H1 (cell line): ENCODE data around the gene HLF. TPM values are rescaled to one million over a fixed set of nuclear protein-coding genes. Genes with fewer than 3 reads are reported as not detected.
"Not testable (repeated sequence)": the region's sequence is repeated elsewhere in the genome, so short reads cannot be mapped to it uniquely, and the experiment has no call there.

Experiments
- CTCF ChIA-PET: fragments of 300-600 bp; sonication (Branson Sonifier 250); formaldehyde crosslinking; loops from one replicate; lab custom pipeline; 2021; ENCODE audit not compliant: partially characterized antibody; lab: Charles Lee
- POLR2A ChIA-PET: fragments of 300-600 bp; sonication (Branson Sonifier 250); formaldehyde crosslinking; loops from one replicate; lab custom pipeline; 2021; ENCODE audit warnings: inconsistent platforms; ENCODE audit not compliant: partially characterized antibody; lab: Charles Lee
- DNase-seq, 2 experiments: peaks; one replicate each; pipeline versions ENCODE4 v3.0.0 to v3.0.0-alpha.2; 2010 to 2022; ENCODE audit warnings: low spot score in 2 of 2, low read depth in 1 of 2, mixed read lengths in 1 of 2
- FAIRE-seq: peaks from 2 replicates; lab custom pipeline; 2011; peaks lifted over from hg19 to GRCh38; lab: Jason Lieb, UNC
- H2AFZ ChIP-seq: 2 replicates; pipeline ENCODE4 v1.8.1; 2012; ENCODE audit warnings: low read length, inconsistent platforms
- H2AK5ac ChIP-seq: 2 replicates; pipeline ENCODE4 v1.6.1; 2013; ENCODE audit warnings: low read depth, low read length
- H2BK120ac ChIP-seq: replicated peaks from 2 replicates; pipeline ENCODE3; 2013; ENCODE audit warnings: low read depth, low read length, inconsistent platforms
- H2BK12ac ChIP-seq: 2 replicates; pipeline ENCODE4 v1.6.1; 2013; ENCODE audit warnings: low read depth, low read length
- H2BK15ac ChIP-seq: 2 replicates; pipeline ENCODE4 v1.6.1; 2013; ENCODE audit warnings: low read length
- H2BK20ac ChIP-seq: 2 replicates; pipeline ENCODE4 v1.6.1; 2013; ENCODE audit warnings: low read length
- H2BK5ac ChIP-seq: 2 replicates; pipeline ENCODE4 v1.6.1; 2013; ENCODE audit warnings: low read depth, low read length
- H3K14ac ChIP-seq: 2 replicates; pipeline ENCODE4 v1.6.1; 2013; ENCODE audit warnings: inconsistent platforms; ENCODE audit not compliant: insufficient read length
- H3K18ac ChIP-seq: 2 replicates; pipeline ENCODE4 v1.6.1; 2013; ENCODE audit warnings: low read length; ENCODE audit errors: extremely low read depth
- H3K23ac ChIP-seq: 2 replicates; pipeline ENCODE4 v1.6.1; 2013; ENCODE audit warnings: inconsistent platforms; ENCODE audit not compliant: insufficient read length
- H3K23me2 ChIP-seq: 2 replicates; pipeline ENCODE4 v1.6.1; 2013; ENCODE audit warnings: low read depth, low read length
- H3K27ac ChIP-seq: 2 replicates; pipeline ENCODE4 v1.6.1; 2011; ENCODE audit warnings: low read depth, low read length, inconsistent platforms
- H3K27me3 ChIP-seq, 4 experiments: replicated peaks in 1 of 4; 1 replicate in 1 of 4; 2 replicates in 3 of 4; pipeline versions ENCODE4 v1.6.1 to v1.8.1; 2011 to 2013; ENCODE audit warnings: low read length in 3 of 4, mild to moderate bottlenecking in 3 of 4, inconsistent platforms in 2 of 4, mixed read lengths in 2 of 4, moderate library complexity in 1 of 4; ENCODE audit not compliant: control insufficient read depth in 3 of 4, insufficient read depth in 3 of 4; ENCODE audit errors: extremely low read depth in 1 of 4
- H3K36me3 ChIP-seq, 4 experiments: 2 replicates each; pipeline versions ENCODE4 v1.6.1 to v1.8.1; 2011 to 2013; ENCODE audit warnings: mild to moderate bottlenecking in 4 of 4, low read length in 3 of 4, moderate library complexity in 2 of 4, control low read depth in 1 of 4, inconsistent platforms in 1 of 4; ENCODE audit not compliant: insufficient read depth in 4 of 4, control insufficient read depth in 2 of 4
- H3K4ac ChIP-seq: replicated peaks from 2 replicates; pipeline ENCODE3; 2013; ENCODE audit warnings: low read length, low read depth, mixed read lengths, inconsistent platforms; ENCODE audit not compliant: insufficient read length
- H3K4me1 ChIP-seq, 4 experiments: replicated peaks in 1 of 4; 1 replicate in 1 of 4; 2 replicates in 3 of 4; pipeline versions ENCODE4 v1.6.1 to v1.8.1; 2011 to 2013; ENCODE audit warnings: low read length in 3 of 4, inconsistent platforms in 2 of 4, mixed read lengths in 1 of 4; ENCODE audit not compliant: insufficient read depth in 4 of 4, control insufficient read depth in 3 of 4
- H3K4me2 ChIP-seq, 2 experiments: 2 replicates each; pipeline versions ENCODE4 v1.6.1 to v1.8.1; 2011 to 2013; ENCODE audit warnings: low read depth in 2 of 2, low read length in 2 of 2, control low read depth in 1 of 2, inconsistent platforms in 1 of 2, mild to moderate bottlenecking in 1 of 2; ENCODE audit not compliant: insufficient read depth in 1 of 2
- H3K4me3 ChIP-seq, 4 experiments: fragments of 200-600, 300-600 bp in 1 of 4; sonication (generic), shearing (Covaris generic), sonication (Bioruptor Twin) in 1 of 4; 2 replicates each; pipeline versions ENCODE4 v1.5.1 to v1.8.1; 2011 to 2016; ENCODE audit warnings: low read length in 4 of 4, low read depth in 3 of 4, control low read depth in 2 of 4, inconsistent platforms in 2 of 4, mild to moderate bottlenecking in 2 of 4, mixed read lengths in 1 of 4, moderate library complexity in 1 of 4; ENCODE audit not compliant: insufficient read depth in 2 of 4; ENCODE audit errors: extremely low read depth in 1 of 4
- H3K56ac ChIP-seq: replicated peaks from 2 replicates; pipeline ENCODE3; 2013; ENCODE audit warnings: low read depth, mild to moderate bottlenecking, mixed read lengths, low read length, inconsistent platforms; ENCODE audit not compliant: insufficient read length
- H3K79me1 ChIP-seq: 2 replicates; pipeline ENCODE4 v1.6.1; 2013; ENCODE audit warnings: low read depth, low read length, control low read depth
- H3K79me2 ChIP-seq, 2 experiments: 2 replicates each; pipeline versions ENCODE4 v1.6.1 to v1.8.1; 2012 to 2013; ENCODE audit warnings: low read length in 2 of 2, mild to moderate bottlenecking in 2 of 2, inconsistent platforms in 1 of 2; ENCODE audit not compliant: insufficient read depth in 2 of 2, control insufficient read depth in 1 of 2
- H3K9ac ChIP-seq, 4 experiments: replicated peaks in 1 of 4; 1 replicate in 1 of 4; 2 replicates in 3 of 4; pipeline versions ENCODE4 v1.6.1 to v1.8.1; 2011 to 2013; ENCODE audit warnings: low read depth in 3 of 4, low read length in 3 of 4, control low read depth in 2 of 4, mild to moderate bottlenecking in 2 of 4, moderate library complexity in 2 of 4, inconsistent platforms in 1 of 4; ENCODE audit errors: extremely low read depth in 1 of 4
- H3K9me3 ChIP-seq, 2 experiments: 2 replicates each; pipeline versions ENCODE4 v1.6.1 to v1.8.1; 2012 to 2013; ENCODE audit warnings: mild to moderate bottlenecking in 2 of 2, moderate library complexity in 2 of 2, control low read depth in 1 of 2, inconsistent platforms in 1 of 2, low read depth in 1 of 2, low read length in 1 of 2, mixed read lengths in 1 of 2; ENCODE audit not compliant: insufficient read depth in 2 of 2
- H4K20me1 ChIP-seq, 2 experiments: replicated peaks in 1 of 2; 2 replicates each; pipeline versions ENCODE3 to v1.8.1; 2011 to 2013; ENCODE audit warnings: inconsistent platforms in 2 of 2, low read length in 2 of 2, mild to moderate bottlenecking in 1 of 2; ENCODE audit not compliant: insufficient read depth in 2 of 2, control insufficient read depth in 1 of 2
- H4K5ac ChIP-seq: 2 replicates; pipeline ENCODE4 v1.6.1; 2013; ENCODE audit warnings: low read length, low read depth, mixed read lengths, inconsistent platforms; ENCODE audit not compliant: insufficient read length
- H4K8ac ChIP-seq: 2 replicates; pipeline ENCODE4 v1.8.0; 2013; ENCODE audit warnings: mild to moderate bottlenecking, moderate library complexity, low read length, inconsistent platforms; ENCODE audit not compliant: insufficient read depth; ENCODE audit errors: extremely low read depth
- H4K91ac ChIP-seq: replicated peaks from 2 replicates; pipeline ENCODE3; 2013; ENCODE audit warnings: low read length, mixed read lengths, inconsistent platforms; ENCODE audit not compliant: insufficient read length
- WGBS, 2 experiments: shearing (Covaris generic) in 1 of 2; methylation state at CpG; one replicate each; pipeline versions ENCODE4 v1.1.6 to v1.1.7; 2013 to 2015; ENCODE audit warnings: low lambda C conversion rate in 2 of 2, mixed read lengths in 2 of 2, inconsistent platforms in 1 of 2, low coverage in 1 of 2, missing lambda C conversion rate in 1 of 2; ENCODE audit not compliant: insufficient replicate concordance in 2 of 2, insufficient coverage in 1 of 2, insufficient read length in 1 of 2; ENCODE audit errors: extremely low coverage in 1 of 2, missing lambda C conversion rate in 1 of 2; 5-methylcytosine and 5-hydroxymethylcytosine counted together
- polyA plus RNA-seq, 7 experiments: library from polyadenylated mRNA; depleted of rRNA in 3 of 7; stranded (reverse) in 5 of 7; unstranded in 2 of 7; fragments of >200 nt in 5 of 7; fragments of 200-250 nt in 2 of 7; gene quantifications; 1 replicate in 5 of 7; 2 replicates in 1 of 7; 4 replicates in 1 of 7; pipeline versions ENCODE4 v1.2.1 to v1.2.3, GENCODE V29; 2011 to 2013; ENCODE audit warnings: missing spikeins in 2 of 7, mixed read lengths in 2 of 7
- total RNA-seq: library from RNA; stranded (reverse); fragmentation: NEBNext Ultra II Directional; extraction: Animal tissue kit (Norgen Biotek cat#: 25700); gene quantifications from 2 replicates; pipeline ENCODE4 v1.2.1, GENCODE V29; 2021

The HLF gene
- total and polyA plus RNA-seq, 2 of the 8 experiments (the other 6 are each of a cell fraction or from before 2014, with no cell fraction given): 0.39 to 0.60 TPM

DNA sequence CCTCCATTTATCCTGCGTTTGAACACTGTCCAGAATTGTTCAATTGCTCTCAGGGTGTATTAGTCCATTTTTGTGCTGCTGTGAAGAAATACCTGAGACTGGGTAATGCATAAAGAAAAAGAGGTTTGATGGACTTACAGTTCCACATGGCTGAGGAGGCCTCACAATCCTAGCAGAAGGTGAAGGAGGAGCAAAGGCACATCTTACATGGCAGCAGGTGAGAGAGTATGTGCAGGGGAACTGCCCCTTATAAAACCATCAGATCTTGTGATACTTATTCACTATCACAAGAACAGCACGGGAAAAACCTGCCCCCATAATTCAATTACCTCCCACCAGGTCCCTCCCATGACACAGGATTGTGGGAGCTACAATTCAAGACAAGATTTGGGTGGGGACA, 63.8 kb downstream of the HLF start:
- H4K8ac ChIP-seq, POLR2A ChIA-PET, H3K14ac ChIP-seq, H2AFZ ChIP-seq, H2BK120ac ChIP-seq, H3K18ac ChIP-seq, H3K23ac ChIP-seq, FAIRE-seq, H3K27me3 ChIP-seq, H3K23me2 ChIP-seq, H2BK20ac ChIP-seq, H3K27ac ChIP-seq, H4K5ac ChIP-seq, H3K36me3 ChIP-seq, H3K4ac ChIP-seq, H3K4me1 ChIP-seq, H3K9me3 ChIP-seq, H2BK5ac ChIP-seq, DNase-seq, H3K9ac ChIP-seq, H2AK5ac ChIP-seq, H4K20me1 ChIP-seq, H4K91ac ChIP-seq, H3K4me2 ChIP-seq, H2BK12ac ChIP-seq, H3K56ac ChIP-seq, H3K79me2 ChIP-seq, H3K79me1 ChIP-seq, H3K4me3 ChIP-seq, CTCF ChIA-PET, H2BK15ac ChIP-seq: not testable (repeated sequence)
- WGBS, 2 experiments: 85% methylated on average over 2 of the region's 2 CpGs; no CpG with 5 or more reads in 1 of the 2 experiments
